NCI-H2196 (cell line): ENCODE data around the gene TNFRSF8.

Source experiments
- DNase-seq: peaks from one replicate; lab custom pipeline; 2025; ENCODE audit not compliant: unreplicated experiment; lab: John Stamatoyannopoulos, UW

The TNFRSF8 gene

GRCh38 chr1:12140515-12141162 lies 77.5 kb downstream of the TNFRSF8 start:
- DNase-seq: no peak

- no peak for DNase-seq
Observed at GRCh38 chr1:12141163-12141850, 78.2 kb downstream of the TNFRSF8 start.

GRCh38 chr1:12142141-12142823 lies 79.2 kb downstream of the TNFRSF8 start:
- no peak for DNase-seq

- DNase-seq: no peak
Observed at GRCh38 chr1:12142891-12143630, 80.0 kb downstream of the TNFRSF8 start.

- DNase-seq: peak; percentile 51
Observed at GRCh38 chr1:12143631-12144155, 80.6 kb downstream of the TNFRSF8 start.

GRCh38 chr1:12144236-12144635 lies 81.1 kb downstream of the TNFRSF8 start:
- no peak for DNase-seq

GRCh38 chr1:12144969-12145368 lies 81.9 kb downstream of the TNFRSF8 start:
- no peak for DNase-seq

GRCh38 chr1:12145616-12146342 lies 82.7 kb downstream of the TNFRSF8 start:
- DNase-seq: no peak

- no peak for DNase-seq
Observed at GRCh38 chr1:12146343-12147112, 83.4 kb downstream of the TNFRSF8 start.

GRCh38 chr1:12147201-12147701 lies 84.1 kb downstream of the TNFRSF8 start:
- DNase-seq: no peak

- DNase-seq: no peak
Observed at GRCh38 chr1:12148160-12148957, 85.3 kb downstream of the TNFRSF8 start.

GRCh38 chr1:12148958-12149790 lies 86.1 kb downstream of the TNFRSF8 start:
- no peak for DNase-seq

- DNase-seq: no peak
Observed at GRCh38 chr1:12149791-12150175, 86.7 kb downstream of the TNFRSF8 start.

- DNase-seq: no peak
Observed at GRCh38 chr1:12150456-12151200, 87.5 kb downstream of the TNFRSF8 start.

- DNase-seq: no peak
Observed at GRCh38 chr1:12151465-12151864, 88.4 kb downstream of the TNFRSF8 start.

GRCh38 chr1:12152113-12152891 lies 89.2 kb downstream of the TNFRSF8 start:
- DNase-seq: no peak
